SJCRH30 (cell line): ENCODE measurements around the gene CD2AP. TPM values are rescaled to one million over a fixed set of nuclear protein-coding genes. Genes with fewer than 3 reads are reported as not detected.
A peak's percentile ranks its signal among the peaks of the same experiment; 100 is the strongest.

Source experiments
- DNase-seq, 2 experiments: peaks; one replicate each; pipeline ENCODE4 v3.0.0-alpha.2; 2015 to 2020
- H3K27ac ChIP-seq: fragments of 250-450 bp; sonication (Bioruptor Pico); 2 replicates; pipeline ENCODE4 v1.5.1; 2020; ENCODE audit warnings: mild to moderate bottlenecking, moderate library complexity
- H3K27me3 ChIP-seq: fragments of 250-450 bp; sonication (Bioruptor Pico); 2 replicates; pipeline ENCODE4 v1.5.1; 2020; ENCODE audit warnings: mild to moderate bottlenecking, moderate library complexity
- H3K36me3 ChIP-seq: fragments of 250-450 bp; sonication (Bioruptor Pico); 2 replicates; pipeline ENCODE4 v1.5.1; 2020; ENCODE audit warnings: mild to moderate bottlenecking, moderate library complexity
- H3K4me1 ChIP-seq: fragments of 250-450 bp; sonication (Bioruptor Pico); 2 replicates; pipeline ENCODE4 v1.5.1; 2020; ENCODE audit warnings: mild to moderate bottlenecking, moderate library complexity
- H3K4me3 ChIP-seq: fragments of 250-450 bp; sonication (Bioruptor Pico); 2 replicates; pipeline ENCODE4 v1.5.1; 2020; ENCODE audit warnings: mild to moderate bottlenecking, moderate library complexity
- H3K9me3 ChIP-seq: fragments of 250-450 bp; sonication (Bioruptor Pico); replicated peaks from 2 replicates; pipeline ENCODE4 v1.5.1; 2020; ENCODE audit warnings: mild to moderate bottlenecking, moderate library complexity
- total RNA-seq: library from RNA; depleted of rRNA; stranded (reverse); fragments of >200 nt; shearing (Covaris generic); gene quantifications from 2 replicates; pipeline ENCODE4 v1.2.3, GENCODE V29; 2014

CD2AP gene
- total RNA-seq, 1 experiment from 2014 or later: 11.6 TPM

DNA sequence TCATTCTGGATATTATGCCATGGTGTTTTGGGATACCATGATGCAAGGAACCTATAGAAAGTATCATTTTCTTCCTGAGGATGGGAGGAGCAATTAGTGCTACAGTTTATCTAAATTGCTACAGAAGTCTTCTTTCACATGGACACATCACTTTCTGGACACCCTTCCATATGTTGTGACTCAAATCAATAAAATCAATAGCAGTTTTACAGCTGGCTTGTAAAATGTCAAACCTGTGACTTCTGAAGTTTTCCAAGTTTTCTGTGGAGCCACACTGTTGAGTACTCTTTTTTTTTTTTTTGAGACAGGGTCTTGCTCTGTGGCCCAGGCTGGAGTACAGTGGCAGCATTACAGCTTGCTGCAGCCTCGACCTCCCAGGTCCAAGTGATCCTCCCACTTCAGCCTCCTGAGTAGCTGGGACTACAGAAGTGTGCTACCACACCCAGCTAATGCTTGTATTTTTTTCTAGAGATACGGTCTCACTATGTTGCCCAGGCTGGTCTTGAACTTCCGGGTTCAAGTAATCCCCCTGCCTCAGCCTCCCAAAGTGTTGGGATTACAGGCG, 24.1 kb upstream of the CD2AP start:
- H3K4me1 ChIP-seq: no peaks in the 10 kb centered on the region
- H3K27ac ChIP-seq: no peak overlapping the region
- DNase-seq: no peak
- no peaks in the 10 kb centered on the region for H3K27me3 ChIP-seq
- H3K4me3 ChIP-seq: no peak overlapping the region
- no peaks in the 10 kb centered on the region for H3K36me3 ChIP-seq
- H3K9me3 ChIP-seq: no peaks in the 10 kb centered on the region

DNA sequence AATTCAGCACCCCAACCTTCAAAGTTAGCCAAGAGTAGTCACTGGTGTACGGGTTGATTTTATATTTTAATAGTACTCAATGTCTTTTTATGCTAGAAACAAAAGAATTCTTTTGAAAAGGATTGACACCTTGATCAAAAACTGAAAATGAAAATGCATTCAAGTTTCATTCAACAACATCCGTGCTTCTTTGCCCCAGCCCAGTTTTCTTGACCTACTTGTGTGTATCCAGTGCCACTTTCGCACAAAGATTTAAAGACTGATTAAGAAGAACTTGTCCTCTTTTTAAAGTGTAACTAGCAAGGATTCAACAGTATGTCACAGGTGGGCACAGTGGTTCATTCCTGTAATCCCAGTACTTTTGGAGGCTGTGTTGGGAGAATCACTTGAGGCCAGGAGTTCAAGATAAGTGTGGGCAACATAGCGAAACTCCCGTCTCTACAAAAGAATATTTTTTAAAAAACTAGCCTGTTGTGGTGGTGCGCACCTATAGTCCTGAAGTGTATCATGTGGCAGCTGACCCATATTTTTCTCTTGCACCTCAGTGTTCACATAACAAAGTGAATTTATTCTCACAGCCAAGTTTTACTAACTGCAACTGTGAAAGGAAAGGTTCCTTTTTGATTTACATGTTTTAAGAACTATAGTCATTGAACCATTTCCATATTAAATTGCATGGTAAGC, 22.7 kb upstream of the CD2AP start:
- Histone ChIP-seq H3K36me3 (no peaks in the 10 kb centered on the region), H3K9me3 (no peaks in the 10 kb centered on the region), H3K27ac (no peak overlapping the region), H3K4me3 (no peak overlapping the region), H3K4me1 (no peaks in the 10 kb centered on the region), H3K27me3 (no peaks in the 10 kb centered on the region)
- DNase-seq: no peak

DNA sequence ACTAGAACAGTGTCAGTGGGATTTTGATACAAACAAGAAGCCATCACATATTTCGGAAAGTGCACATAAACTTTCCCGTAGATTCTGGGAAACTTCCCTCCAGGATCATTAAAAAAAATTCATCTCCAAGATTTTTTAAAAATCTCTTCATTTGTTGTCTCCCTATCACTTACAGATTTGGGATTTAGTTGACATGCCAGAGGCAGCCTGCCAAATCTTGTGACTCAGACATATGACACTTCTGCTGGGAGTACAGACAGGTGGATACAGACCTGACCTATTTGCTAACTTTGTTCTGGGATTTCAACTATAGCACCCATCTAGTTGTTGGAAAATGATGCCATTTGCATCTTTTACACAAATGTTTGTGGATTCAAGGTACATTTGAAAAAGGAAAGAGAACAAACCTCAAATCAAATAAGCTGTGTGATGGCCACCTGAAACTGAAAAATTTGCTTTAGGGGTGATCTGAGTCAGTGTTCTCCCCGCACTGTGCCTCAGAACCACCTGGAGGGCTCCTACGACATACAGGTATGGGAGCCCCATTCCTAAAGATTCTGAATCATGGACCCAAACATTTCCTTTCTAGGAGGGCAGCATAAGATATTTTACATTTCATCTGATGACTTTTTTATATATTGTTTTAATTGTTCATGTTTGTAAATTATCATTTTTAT, 21.9 kb upstream of the CD2AP start:
- H3K9me3 ChIP-seq: no peaks in the 10 kb centered on the region
- H3K27me3 ChIP-seq: no peaks in the 10 kb centered on the region
- peak in 1 of 2 experiments; percentile 7 for DNase-seq
- no peaks in the 10 kb centered on the region for H3K4me1 ChIP-seq
- no peak overlapping the region for H3K4me3 ChIP-seq
- no peaks in the 10 kb centered on the region for H3K36me3 ChIP-seq
- H3K27ac ChIP-seq: no peak overlapping the region

DNA sequence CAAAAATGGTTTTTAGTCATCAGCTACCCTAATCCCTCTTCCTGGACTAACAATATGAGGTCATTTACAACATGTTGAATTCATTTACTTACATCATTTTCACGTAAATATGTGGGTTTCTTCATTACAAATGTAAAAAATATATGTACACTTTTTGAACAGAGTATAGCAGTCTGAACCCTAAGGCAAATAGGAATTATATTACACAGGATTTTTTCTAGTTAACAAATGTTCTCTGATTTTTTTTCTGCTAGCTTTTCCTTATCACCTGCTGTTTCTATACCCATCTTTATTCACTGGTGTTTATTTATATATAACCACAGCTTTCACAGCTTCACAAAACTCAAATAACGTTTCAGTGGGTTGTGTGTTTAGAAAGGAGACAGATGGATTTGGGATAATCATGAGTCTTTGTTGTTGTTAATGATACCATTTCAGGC, 21.0 kb upstream of the CD2AP start:
- Histone ChIP-seq H3K9me3 (no peaks in the 10 kb centered on the region), H3K4me3 (no peak overlapping the region), H3K27me3 (no peaks in the 10 kb centered on the region), H3K36me3 (no peaks in the 10 kb centered on the region), H3K4me1 (no peaks in the 10 kb centered on the region), H3K27ac (no peak overlapping the region)
- DNase-seq: peak in 1 of 2 experiments; percentile 52

DNA sequence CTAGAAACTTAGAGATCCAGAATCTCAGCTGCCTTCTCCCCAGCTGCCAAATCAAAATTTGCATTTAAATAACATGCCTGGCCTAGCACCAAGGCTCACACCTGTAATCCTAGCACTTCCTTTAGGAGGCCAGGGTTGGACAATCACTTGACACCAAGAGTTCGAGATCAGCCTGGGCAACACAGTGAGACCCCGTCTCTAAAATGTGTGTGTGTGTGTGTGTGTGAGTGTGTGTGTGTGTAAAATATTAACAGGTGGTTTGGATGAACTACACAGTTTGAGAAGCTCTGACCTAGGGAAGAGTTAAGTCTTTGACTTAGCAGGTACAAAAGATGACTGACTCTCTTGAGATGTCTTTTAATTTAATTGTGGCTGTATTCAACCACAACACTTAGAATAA, 20.2 kb upstream of the CD2AP start:
- Histone ChIP-seq H3K9me3 (no peaks in the 10 kb centered on the region), H3K4me3 (no peak overlapping the region), H3K27me3 (no peaks in the 10 kb centered on the region), H3K36me3 (no peaks in the 10 kb centered on the region), H3K4me1 (no peaks in the 10 kb centered on the region), H3K27ac (no peak overlapping the region)
- DNase-seq: no peak

DNA sequence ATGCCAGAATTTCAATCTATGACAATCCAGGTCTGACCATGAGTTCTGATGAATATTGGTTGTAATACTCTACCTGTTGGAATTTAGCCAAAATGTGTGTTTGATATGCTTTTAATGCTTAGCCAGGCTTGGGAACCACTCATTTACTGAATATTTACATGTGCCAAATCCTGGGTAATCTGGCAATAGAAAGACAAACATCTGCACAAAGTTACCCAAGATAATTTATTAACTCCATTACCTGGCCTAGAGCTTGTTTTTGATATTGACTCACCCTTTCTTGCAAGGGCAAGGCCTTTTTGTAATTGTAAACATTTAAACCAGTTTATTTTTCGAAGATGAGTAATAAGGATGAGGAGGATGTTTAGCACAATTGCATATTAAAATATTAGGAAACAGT, 13.5 kb upstream of the CD2AP start:
- no peaks in the 10 kb centered on the region for H3K36me3 ChIP-seq
- no peaks in the 10 kb centered on the region for H3K4me1 ChIP-seq
- no peaks in the 10 kb centered on the region for H3K27me3 ChIP-seq
- no peak for DNase-seq
- H3K27ac ChIP-seq: no peak overlapping the region
- H3K4me3 ChIP-seq: no peak overlapping the region
- H3K9me3 ChIP-seq: no peaks in the 10 kb centered on the region

DNA sequence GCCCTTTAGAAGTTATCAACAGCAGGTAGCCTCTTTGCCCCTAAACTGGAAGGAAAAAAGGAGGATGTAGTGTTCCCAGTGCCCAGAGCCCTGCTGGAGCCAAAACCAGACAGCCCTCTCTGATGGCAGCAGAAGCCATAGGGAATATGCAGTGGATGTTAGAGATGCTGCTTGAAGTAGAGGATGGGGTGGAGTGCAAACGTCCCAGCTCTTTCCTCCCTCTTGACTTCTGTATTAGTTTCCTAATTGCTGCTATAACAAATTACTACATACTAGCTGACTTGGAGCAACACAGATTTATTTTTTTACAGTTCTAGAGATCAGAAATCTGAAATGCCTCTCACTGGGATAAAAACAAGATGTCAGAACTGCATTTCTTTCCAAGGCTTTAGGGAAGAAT, 12.5 kb upstream of the CD2AP start:
- no peak overlapping the region for H3K27ac ChIP-seq
- H3K4me3 ChIP-seq: no peak overlapping the region
- H3K36me3 ChIP-seq: no peaks in the 10 kb centered on the region
- H3K27me3 ChIP-seq: no peaks in the 10 kb centered on the region
- H3K9me3 ChIP-seq: no peaks in the 10 kb centered on the region
- no peak for DNase-seq
- H3K4me1 ChIP-seq: no peaks in the 10 kb centered on the region

DNA sequence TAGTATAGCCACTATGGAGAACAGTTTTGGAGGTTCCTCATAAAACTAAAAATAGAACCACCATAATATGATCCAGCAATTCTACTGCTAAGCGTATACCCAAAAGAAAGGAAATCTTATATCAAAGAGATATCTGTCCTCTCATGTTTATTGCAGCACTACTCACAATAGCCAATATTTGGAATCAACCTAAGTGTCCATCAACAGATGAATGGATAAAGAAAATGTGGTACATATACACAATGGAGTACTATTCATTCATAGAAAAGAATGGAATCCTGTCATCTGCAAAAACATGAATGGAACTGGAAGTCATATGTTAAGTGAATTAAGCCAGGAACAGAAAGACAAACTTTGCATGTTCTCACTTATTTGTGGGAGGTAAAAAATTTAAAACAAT, 5.7 kb upstream of the CD2AP start:
- no peaks in the 10 kb centered on the region for H3K36me3 ChIP-seq
- no peaks in the 10 kb centered on the region for H3K9me3 ChIP-seq
- no peak overlapping the region for H3K4me3 ChIP-seq
- no peaks in the 10 kb centered on the region for H3K4me1 ChIP-seq
- no peak overlapping the region for H3K27ac ChIP-seq
- peaks cover 2% of the 10 kb centered on the region; the same call in 1 of the 2 replicates for H3K27me3 ChIP-seq
- DNase-seq: no peak

DNA sequence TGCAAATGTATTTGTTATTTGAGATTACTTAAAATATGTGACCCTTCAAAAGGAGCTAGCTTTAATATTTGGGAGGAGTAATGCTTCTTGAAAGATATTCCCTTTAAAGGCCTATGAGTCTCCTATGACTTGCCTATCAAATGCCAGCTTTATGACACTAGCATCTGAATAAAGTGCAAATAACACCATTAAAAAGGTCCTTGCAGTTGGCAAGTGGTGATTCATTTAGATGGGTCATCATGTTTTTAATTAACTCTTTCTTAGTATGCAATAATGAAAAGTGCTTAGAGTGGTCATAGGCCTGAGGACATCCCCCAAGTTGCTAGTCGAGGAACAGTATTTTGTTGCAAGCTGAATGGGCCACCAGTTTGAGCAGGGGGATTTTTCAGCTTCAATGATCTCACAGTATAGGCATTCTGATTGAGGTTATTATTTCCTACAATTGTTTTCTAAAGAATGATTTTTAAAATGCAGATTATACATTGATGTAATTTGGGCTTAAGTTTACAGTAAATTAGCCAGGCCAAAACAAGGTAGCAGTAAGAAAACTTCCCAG, 3.7 kb upstream of the CD2AP start:
- Histone ChIP-seq H3K4me1 (no peaks in the 10 kb centered on the region), H3K27ac (no peak overlapping the region), H3K36me3 (no peaks in the 10 kb centered on the region), H3K4me3 (no peak overlapping the region), H3K27me3 (peaks cover 6% of the 10 kb centered on the region; the same call in 1 of the 2 replicates), H3K9me3 (no peaks in the 10 kb centered on the region)
- no peak for DNase-seq

DNA sequence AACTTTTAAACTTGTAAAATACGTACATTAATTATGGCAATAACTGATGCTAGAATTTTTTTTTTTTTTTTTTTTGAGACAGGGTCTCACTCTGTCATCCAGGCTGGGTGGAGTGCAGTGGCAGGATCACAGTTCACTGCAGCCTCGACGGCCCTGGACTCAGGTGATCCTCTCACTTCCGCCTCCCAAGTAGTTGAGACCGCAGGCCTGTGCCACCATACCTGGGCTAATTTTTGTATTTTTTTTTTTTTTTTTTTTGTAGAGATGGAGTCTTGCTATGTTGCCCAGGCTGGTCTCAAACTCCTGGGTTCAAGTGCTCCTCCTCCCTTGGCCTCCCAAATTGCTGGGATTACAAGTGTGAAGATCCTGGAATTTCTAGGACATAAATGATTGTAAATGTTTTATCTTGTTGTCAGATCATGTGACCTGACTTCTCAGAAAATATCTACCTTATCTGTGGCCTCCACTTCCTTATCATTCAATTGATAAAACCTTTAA, 2.2 kb upstream of the CD2AP start:
- no peak overlapping the region for H3K4me3 ChIP-seq
- no peaks in the 10 kb centered on the region for H3K9me3 ChIP-seq
- H3K27me3 ChIP-seq: peaks cover 6% of the 10 kb centered on the region; the same call in 1 of the 2 replicates
- DNase-seq: no peak
- no peaks in the 10 kb centered on the region for H3K36me3 ChIP-seq
- no peaks in the 10 kb centered on the region for H3K4me1 ChIP-seq
- H3K27ac ChIP-seq: no peak overlapping the region

DNA sequence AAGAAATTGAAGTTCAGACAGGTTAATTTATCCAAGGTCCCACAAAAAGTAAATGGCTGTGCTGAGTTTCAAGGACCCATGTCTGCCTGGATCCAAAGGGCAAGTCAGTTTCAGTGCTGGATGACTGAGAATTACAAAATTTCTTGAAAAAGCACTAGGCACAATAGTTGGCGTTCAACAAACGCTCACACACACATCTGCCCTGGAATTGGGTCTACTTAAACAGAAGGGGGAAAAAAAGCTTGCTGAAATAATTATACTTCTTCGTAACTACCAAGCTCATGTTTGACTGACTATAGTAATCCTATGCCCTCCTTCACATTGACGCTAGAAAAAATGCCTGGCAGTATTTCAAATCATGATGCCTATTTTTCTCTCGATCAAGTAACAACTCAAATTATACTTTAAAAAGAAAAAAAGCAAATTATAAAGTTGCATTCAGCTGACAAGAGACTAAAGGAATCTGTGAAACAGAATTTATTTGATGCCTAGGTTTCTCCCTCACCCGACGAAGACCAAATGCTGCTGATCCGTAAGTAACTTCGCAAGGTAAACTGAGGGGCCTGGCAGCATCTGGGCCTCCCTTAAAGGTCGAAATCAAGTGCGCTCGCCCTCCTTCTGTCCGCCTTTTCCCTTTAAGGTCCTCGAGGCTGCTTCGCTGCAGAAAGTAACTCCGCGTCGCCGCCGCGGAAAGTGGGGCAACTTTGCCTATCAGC, 650 bp upstream of the CD2AP start:
- Histone ChIP-seq H3K9me3 (no peaks in the 10 kb centered on the region), H3K36me3 (no peaks in the 10 kb centered on the region), H3K27me3 (peaks cover 6% of the 10 kb centered on the region; the same call in 1 of the 2 replicates), H3K27ac (no peak overlapping the region), H3K4me1 (no peaks in the 10 kb centered on the region), H3K4me3 (peak overlapping the region; percentile 86)
- no peak for DNase-seq

DNA sequence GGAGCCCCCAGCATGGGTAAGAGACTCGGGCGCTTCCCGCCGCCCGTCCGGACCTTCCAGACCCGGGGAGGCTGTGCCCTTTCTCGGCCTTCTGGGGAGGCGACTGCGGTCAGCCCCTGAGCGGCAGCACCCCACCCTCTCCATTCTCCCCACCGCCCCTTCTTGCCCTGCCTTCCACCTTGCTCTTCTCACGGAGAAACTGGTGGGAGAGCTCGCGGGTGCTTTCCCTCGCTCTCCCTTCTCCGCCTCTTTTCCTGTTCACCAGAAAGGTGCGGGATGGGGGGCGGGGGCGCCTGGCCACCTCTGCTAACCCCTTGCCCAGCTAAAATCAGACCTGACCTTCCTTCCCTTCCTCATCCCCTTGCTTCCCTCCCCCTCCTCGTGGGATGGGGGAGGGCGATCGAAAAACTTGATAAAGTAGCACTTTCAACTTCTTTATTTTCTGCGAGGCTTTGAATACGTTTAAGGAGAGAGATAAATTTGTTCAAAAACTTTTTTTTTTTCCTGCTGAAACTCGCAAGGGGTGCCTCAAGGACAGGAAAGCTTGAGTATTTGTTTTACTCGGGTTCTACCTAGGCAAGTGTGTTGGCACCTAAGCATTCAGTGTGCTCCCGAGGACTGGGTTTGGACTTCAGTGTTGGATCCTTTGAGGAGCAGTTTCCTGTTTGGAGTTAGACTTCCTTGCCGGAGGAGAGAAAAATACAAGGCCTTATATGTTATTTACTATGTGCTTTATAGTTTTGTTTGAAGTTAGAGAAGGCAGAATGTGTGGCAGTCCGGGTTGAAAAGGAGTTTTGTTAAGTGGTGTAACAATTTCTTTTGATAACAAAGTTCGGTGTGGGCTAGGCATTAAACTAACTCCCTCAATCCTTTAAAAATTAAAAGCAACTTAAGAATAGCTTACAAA, 897 bp downstream of the CD2AP start:
- H3K27me3 ChIP-seq: peaks cover 6% of the 10 kb centered on the region; the same call in 1 of the 2 replicates
- peak overlapping the region; percentile 86 for H3K4me3 ChIP-seq
- H3K9me3 ChIP-seq: no peaks in the 10 kb centered on the region
- peak overlapping the region; percentile 54 for H3K27ac ChIP-seq
- no peaks in the 10 kb centered on the region for H3K4me1 ChIP-seq
- H3K36me3 ChIP-seq: no peaks in the 10 kb centered on the region
- peak in 1 of 2 experiments; percentile 27 for DNase-seq

DNA sequence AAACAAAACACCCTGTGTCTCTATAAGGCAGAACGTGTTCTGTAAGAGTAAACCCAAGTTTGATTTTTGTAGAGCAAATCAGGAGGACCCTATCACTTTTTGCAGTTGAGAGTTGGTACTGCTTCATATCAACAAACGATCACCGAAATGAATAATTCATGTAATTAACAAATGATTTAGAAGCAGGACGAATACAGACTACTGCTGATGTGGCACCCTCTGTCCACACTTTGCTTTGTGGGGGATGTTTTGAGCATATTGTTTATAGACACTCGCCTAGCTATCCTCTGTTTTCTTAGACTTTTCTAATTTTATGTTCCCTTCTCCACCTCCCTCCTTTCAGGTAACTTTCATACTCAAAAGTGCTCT, 1.5 kb downstream of the CD2AP start:
- no peaks in the 10 kb centered on the region for H3K9me3 ChIP-seq
- H3K4me3 ChIP-seq: peak overlapping the region; percentile 86
- H3K27ac ChIP-seq: no peak overlapping the region
- DNase-seq: peak in 1 of 2 experiments; percentile 2
- H3K27me3 ChIP-seq: peaks cover 6% of the 10 kb centered on the region; the same call in 1 of the 2 replicates
- H3K4me1 ChIP-seq: no peaks in the 10 kb centered on the region
- no peaks in the 10 kb centered on the region for H3K36me3 ChIP-seq

DNA sequence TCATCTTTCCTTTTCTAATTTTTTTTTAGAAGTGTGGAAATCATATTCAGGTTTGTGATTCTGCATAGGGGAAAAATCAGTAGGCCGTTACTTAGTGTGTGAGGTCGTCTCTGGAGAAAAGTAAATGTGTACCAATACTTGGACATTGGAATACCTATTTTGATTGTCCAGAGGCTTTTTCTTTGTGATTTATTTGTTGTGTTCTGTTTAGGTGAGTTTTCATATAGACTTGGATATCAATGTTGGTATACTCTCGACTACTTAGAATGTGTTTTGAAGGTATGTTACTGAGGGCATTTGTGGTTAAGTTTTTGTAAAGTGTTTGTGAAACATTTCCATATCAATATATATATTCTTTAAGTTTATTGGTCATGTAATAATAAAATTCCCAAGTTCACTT, 2.3 kb downstream of the CD2AP start:
- Histone ChIP-seq H3K4me1 (no peaks in the 10 kb centered on the region), H3K27ac (no peak overlapping the region), H3K9me3 (no peaks in the 10 kb centered on the region), H3K36me3 (no peaks in the 10 kb centered on the region), H3K27me3 (peaks cover 6% of the 10 kb centered on the region; the same call in 1 of the 2 replicates), H3K4me3 (no peak overlapping the region)
- DNase-seq: no peak
